Activated B cell treated with CpG ODN at 0.5 μM for 24 hours (primary cell): ENCODE data around the gene PTTG1IP2. TPM values are rescaled to one million over a fixed set of nuclear protein-coding genes. Genes with fewer than 3 reads are reported as not detected.

Experiments
- ATAC-seq: fragments of 200-7000 bp; cut with Tn5 transposase; one replicate; pipeline ENCODE4 v1.10.0; 2021; ENCODE audit warnings: low read depth, mild to moderate bottlenecking, moderate library complexity
- CTCF ChIA-PET: fragments of 350-600 bp; sonication (Branson Sonifier 250); formaldehyde crosslinking; loops from one replicate; lab custom pipeline; 2021; ENCODE audit warnings: antibody characterized with exemption; lab: Charles Lee
- POLR2A ChIA-PET: fragments of 350-600 bp; sonication (Branson Sonifier 250); formaldehyde crosslinking; loops from one replicate; lab custom pipeline; 2021; ENCODE audit warnings: antibody characterized with exemption; lab: Charles Lee
- DNase-seq: peaks from one replicate; pipeline ENCODE4 v3.0.0; 2022
- H3K27ac Mint-ChIP-seq: one replicate; pipeline ENCODE4 v1.8.0; 2020; ENCODE audit warnings: mixed read lengths
- H3K27me3 Mint-ChIP-seq: one replicate; pipeline ENCODE4 v1.8.0; 2021; ENCODE audit warnings: mixed read lengths
- H3K36me3 Mint-ChIP-seq: one replicate; pipeline ENCODE4 v1.8.0; 2021; ENCODE audit warnings: low read depth, mixed read lengths
- H3K4me1 Mint-ChIP-seq: one replicate; pipeline ENCODE4 v1.8.0; 2021; ENCODE audit warnings: mixed read lengths
- H3K4me3 Mint-ChIP-seq: one replicate; pipeline ENCODE4 v1.8.0; 2020; ENCODE audit warnings: mild to moderate bottlenecking, mixed read lengths
- H3K9me3 Mint-ChIP-seq: one replicate; pipeline ENCODE4 v1.8.0; 2020; ENCODE audit warnings: mixed read lengths
- intact Hi-C: fragments of 100-400 bp; cut with micrococcal nuclease; formaldehyde crosslinking; loops from one replicate; pipeline ENCODE4 v1.15.1; 2024
- total RNA-seq: library from RNA; stranded (reverse); gene quantifications from 2 replicates; pipeline ENCODE4 v1.2.3, GENCODE V29; 2022
- TF ChIP-seq, protein P1 (sequence below): fragments of 200-600 bp; IDR thresholded peaks from one replicate; pipeline ENCODE4 v1.8.0; 2022; ENCODE audit warnings: antibody characterized with exemption, mild to moderate bottlenecking

PTTG1IP2 gene
- total RNA-seq, 1 donor from 2014 or later, result not detected

DNA sequence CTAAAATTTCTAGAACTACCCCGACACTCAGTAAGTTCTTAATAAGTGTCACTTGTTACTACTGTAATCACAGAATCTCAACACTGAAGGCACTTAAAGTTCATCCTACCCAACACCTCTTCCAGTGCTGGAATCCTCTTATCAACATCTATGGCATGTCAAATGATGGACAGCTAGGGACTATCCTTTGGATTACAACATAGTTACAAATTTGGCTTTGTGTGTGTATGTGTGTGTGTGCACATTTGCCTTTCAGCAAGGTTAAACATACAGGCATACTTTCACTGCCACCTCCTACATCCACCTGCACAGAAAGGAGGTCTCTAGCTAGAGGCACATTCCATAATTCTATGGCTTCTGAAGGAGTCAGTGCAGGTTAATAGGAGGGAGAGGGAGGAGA is 25.8 kb downstream of the PTTG1IP2 start:
- ATAC-seq, result no peak
- TF ChIP-seq, protein P1, sequence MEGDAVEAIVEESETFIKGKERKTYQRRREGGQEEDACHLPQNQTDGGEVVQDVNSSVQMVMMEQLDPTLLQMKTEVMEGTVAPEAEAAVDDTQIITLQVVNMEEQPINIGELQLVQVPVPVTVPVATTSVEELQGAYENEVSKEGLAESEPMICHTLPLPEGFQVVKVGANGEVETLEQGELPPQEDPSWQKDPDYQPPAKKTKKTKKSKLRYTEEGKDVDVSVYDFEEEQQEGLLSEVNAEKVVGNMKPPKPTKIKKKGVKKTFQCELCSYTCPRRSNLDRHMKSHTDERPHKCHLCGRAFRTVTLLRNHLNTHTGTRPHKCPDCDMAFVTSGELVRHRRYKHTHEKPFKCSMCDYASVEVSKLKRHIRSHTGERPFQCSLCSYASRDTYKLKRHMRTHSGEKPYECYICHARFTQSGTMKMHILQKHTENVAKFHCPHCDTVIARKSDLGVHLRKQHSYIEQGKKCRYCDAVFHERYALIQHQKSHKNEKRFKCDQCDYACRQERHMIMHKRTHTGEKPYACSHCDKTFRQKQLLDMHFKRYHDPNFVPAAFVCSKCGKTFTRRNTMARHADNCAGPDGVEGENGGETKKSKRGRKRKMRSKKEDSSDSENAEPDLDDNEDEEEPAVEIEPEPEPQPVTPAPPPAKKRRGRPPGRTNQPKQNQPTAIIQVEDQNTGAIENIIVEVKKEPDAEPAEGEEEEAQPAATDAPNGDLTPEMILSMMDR, result no peak
- no peaks in the 10 kb centered on the region for H3K4me1 Mint-ChIP-seq
- peaks cover 4% of the 10 kb centered on the region for H3K27me3 Mint-ChIP-seq
- H3K27ac Mint-ChIP-seq, result no peak overlapping the region
- DNase-seq, result no peak
- no peaks in the 10 kb centered on the region for H3K36me3 Mint-ChIP-seq
- ChIA-PET CTCF (no interaction called here), POLR2A (no interaction called here)
- no peaks in the 10 kb centered on the region for H3K9me3 Mint-ChIP-seq
- intact Hi-C loops, result no loop called here
- H3K4me3 Mint-ChIP-seq, result no peak overlapping the region

DNA sequence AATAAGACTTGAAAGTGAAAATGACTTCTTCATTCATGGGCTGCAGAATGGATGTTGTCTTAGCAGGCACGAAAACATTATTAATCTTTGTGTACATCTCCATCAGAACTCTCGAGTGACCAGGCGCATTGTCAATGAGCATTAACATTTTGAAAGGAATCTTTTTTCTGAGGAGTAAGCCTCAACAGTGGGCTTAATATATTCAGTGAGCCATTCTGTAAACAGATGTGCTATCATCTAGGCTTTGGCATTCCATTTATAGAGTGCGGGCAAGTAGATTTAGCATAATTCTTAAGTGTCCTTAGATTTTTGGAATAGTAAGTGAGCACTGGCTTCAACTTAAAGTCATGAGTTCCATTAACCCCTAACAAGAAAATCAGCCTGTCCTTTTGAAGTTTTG is 33.1 kb downstream of the PTTG1IP2 start:
- ChIA-PET POLR2A (no interaction called here), CTCF (no interaction called here)
- Mint-ChIP-seq H3K36me3 (no peaks in the 10 kb centered on the region), H3K27ac (no peak overlapping the region), H3K4me3 (no peak overlapping the region), H3K9me3 (no peaks in the 10 kb centered on the region), H3K27me3 (peaks cover 2% of the 10 kb centered on the region), H3K4me1 (no peaks in the 10 kb centered on the region)
- TF ChIP-seq, protein P1, result no peak
- ATAC-seq, result no peak
- intact Hi-C loops, result no loop called here
- DNase-seq, result no peak

DNA sequence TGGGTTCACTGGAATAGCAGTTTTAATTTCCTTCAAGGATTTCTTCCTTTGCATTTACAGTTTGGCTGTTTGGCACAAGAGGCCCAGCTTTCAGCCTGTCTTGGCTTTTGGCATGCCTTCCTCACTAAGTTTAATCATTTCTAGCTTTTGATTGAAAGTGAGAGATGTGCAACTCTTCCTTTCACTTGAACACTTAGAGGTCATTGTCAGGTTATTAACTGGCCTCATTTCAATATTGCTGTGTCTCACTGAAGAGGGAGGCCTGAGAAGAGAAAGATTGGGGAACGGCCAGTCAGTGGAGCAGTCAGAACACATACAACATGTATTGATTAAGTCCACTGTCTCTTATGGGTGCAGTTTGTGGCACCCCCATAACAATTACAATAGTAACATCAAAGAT is 33.9 kb downstream of the PTTG1IP2 start:
- TF ChIP-seq, protein P1, result no peak
- H3K4me3 Mint-ChIP-seq, result no peak overlapping the region
- ChIA-PET POLR2A (no interaction called here), CTCF (interaction anchor here (0.6 kb wide), 1 partner anchor 531 kb away, joined by 3 read pairs; no protein-coding TSS in a partner anchor)
- ATAC-seq (no peak), DNase-seq (no peak)
- H3K4me1 Mint-ChIP-seq, result no peaks in the 10 kb centered on the region
- H3K27me3 Mint-ChIP-seq, result peaks cover 2% of the 10 kb centered on the region
- no peaks in the 10 kb centered on the region for H3K36me3 Mint-ChIP-seq
- H3K9me3 Mint-ChIP-seq, result no peaks in the 10 kb centered on the region
- intact Hi-C loops, result no loop called here
- no peak overlapping the region for H3K27ac Mint-ChIP-seq

DNA sequence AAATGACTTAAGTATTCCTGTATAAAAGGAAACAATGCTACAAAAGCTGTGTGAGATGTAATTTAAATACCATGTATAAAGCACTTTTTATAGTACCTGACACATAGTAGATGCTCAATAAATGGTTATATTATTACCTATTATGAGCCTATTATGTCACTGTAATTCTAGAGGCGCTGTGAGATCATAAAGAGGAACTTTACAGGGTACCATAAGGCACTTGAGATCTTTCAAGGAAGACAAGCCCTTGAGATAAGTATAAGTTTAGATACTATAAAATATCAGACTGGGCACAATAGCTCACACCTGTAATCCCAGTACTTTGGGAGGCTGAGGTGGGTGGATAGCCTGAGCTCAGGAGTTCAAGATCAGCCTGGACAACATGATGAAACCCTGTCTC is 38.3 kb downstream of the PTTG1IP2 start:
- Mint-ChIP-seq H3K4me3 (no peak overlapping the region), H3K36me3 (no peaks in the 10 kb centered on the region), H3K9me3 (no peaks in the 10 kb centered on the region), H3K27ac (no peak overlapping the region), H3K27me3 (peaks cover 2% of the 10 kb centered on the region), H3K4me1 (no peaks in the 10 kb centered on the region)
- TF ChIP-seq, protein P1, result no peak
- ATAC-seq, result no peak
- CTCF ChIA-PET, result no interaction called here
- no peak for DNase-seq
- POLR2A ChIA-PET, result no interaction called here
- intact Hi-C loops, result no loop called here

DNA sequence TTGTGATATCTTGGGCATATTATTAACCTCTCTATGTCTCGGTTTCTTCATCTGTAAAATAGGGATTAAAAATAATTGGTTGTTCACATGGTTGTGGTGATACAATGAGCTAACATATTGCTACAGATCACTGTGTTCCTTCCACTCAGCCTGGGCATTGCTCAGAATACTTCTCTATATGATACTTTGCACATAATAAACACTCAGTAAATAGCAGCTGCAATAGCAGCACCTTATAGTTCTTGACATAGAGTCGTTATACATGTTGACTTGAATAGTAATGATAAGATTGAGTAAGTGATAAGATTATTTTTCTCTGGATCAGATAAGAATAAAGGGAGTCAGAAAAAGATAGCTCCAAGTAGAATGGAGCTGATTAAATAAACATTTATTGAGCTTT is 42.3 kb downstream of the PTTG1IP2 start:
- no peak overlapping the region for H3K4me3 Mint-ChIP-seq
- H3K27ac Mint-ChIP-seq, result no peak overlapping the region
- ChIA-PET CTCF (no interaction called here), POLR2A (no interaction called here)
- no peak for DNase-seq
- H3K27me3 Mint-ChIP-seq, result peaks cover 4% of the 10 kb centered on the region
- H3K9me3 Mint-ChIP-seq, result no peaks in the 10 kb centered on the region
- intact Hi-C loops, result no loop called here
- TF ChIP-seq, protein P1, result no peak
- no peaks in the 10 kb centered on the region for H3K4me1 Mint-ChIP-seq
- H3K36me3 Mint-ChIP-seq, result no peaks in the 10 kb centered on the region
- ATAC-seq, result no peak
